ENCODE results near the gene NACC2.
"Not testable (repeated sequence)": the region's sequence is repeated elsewhere in the genome, so short reads cannot be mapped to it uniquely, and the experiment has no call there.

Gene NACC2

DNA sequence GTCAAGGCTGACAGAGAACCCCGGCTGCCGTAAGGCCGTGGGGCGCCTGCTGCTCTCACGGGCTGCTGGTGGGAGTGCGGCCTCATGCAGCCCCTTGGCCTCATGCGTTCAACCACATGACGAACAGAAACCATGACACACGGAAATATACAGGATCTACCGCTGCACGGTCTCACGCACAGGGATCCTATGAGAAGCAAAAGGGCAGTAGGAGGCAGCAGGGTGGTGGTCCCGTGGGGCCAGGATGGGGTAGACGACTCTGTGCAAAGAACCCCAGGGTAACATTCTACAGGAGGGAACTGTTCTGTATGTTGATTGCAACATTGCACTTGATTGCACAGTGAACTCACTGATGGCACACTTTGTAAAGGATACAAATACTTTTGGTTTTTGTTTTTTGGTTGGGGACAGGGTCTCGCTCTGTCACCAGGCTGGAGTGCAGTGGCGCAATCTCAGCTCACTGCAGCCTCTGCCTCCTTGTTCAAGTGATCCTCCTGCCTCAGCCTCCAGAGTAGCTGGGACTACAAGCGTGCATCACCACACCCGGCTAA is 51.6 kb downstream of the NACC2 start:
- DNase-seq = no peak

DNA sequence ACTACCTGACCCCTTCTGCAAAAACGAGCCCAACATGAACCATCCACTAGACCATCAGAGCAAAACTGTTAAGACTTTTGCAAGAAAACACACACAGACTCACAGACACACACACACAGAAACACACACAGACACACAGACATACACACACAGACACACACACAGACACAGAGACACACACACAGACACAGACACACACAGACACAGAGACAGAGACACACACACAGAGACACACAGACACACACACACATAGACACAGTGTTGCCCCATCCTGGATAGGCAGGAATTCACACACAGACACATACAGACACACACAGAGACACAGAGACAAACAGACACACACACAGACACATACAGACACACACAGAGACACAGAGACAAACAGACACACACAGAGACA is 52.5 kb downstream of the NACC2 start:
- DNase-seq = no peak

DNA sequence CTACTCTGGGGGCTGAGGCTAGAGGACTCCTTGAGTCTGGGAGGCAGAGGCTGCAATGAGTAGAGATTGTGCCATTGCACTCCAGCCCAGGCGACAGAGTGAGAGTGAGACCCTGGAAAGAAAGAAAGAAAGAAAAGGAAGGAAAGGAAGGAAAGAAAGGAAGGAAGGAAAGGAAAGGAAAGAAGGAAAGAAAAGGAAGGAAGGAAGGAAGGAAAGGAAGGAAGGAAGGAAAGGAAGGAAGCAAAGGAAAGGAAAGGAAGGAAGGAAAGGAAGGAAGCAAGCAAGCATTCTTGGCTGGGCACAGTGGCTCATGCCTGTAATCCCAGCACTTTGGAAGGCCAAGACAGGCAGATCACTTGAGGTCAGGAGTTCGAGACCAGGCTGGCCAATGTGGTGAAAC is 54.2 kb downstream of the NACC2 start:
- not testable (repeated sequence) for DNase-seq

- DNase-seq = no peak
These were observed 55.6 kb downstream of the NACC2 start for GRCh38 chr9:136039488-136039887.

DNA sequence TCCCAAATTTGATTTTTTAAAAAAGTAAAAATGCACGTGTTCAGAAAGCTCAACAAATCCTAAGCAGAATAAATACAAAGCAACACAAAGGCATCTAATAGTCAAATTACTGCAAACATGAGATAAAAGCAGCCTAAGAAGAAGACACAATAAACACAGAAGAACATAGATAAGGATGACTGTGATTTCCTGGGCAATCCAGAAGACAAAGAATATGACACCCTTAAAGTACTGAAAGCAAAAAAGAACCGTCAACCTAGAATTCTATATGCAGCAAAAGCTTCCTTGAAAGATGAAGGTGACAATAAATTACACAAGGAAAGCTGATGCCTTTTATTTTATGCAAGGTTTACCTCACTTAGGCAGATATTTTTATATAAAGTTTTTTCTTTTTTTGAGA is 58.2 kb downstream of the NACC2 start:
- DNase-seq = no peak

DNA sequence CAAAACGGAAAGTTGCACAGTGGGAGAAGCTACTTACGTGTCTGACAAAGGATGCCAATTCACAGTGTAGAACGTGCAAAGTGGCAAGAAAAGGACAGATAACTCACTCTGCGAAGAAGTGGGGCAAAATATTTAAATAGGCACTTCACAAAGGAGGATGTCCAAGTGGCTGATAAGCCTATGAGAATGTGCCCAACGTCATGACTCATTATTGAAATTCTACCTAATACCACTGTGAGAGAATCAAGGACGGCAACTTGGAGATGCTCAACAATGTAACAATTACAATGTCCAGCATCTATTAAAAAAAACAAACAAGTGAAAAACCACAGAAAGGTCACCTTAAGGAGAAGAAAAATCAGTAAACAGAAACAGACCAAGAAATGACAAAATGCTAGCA is 59.0 kb downstream of the NACC2 start:
- no peak for DNase-seq

DNA sequence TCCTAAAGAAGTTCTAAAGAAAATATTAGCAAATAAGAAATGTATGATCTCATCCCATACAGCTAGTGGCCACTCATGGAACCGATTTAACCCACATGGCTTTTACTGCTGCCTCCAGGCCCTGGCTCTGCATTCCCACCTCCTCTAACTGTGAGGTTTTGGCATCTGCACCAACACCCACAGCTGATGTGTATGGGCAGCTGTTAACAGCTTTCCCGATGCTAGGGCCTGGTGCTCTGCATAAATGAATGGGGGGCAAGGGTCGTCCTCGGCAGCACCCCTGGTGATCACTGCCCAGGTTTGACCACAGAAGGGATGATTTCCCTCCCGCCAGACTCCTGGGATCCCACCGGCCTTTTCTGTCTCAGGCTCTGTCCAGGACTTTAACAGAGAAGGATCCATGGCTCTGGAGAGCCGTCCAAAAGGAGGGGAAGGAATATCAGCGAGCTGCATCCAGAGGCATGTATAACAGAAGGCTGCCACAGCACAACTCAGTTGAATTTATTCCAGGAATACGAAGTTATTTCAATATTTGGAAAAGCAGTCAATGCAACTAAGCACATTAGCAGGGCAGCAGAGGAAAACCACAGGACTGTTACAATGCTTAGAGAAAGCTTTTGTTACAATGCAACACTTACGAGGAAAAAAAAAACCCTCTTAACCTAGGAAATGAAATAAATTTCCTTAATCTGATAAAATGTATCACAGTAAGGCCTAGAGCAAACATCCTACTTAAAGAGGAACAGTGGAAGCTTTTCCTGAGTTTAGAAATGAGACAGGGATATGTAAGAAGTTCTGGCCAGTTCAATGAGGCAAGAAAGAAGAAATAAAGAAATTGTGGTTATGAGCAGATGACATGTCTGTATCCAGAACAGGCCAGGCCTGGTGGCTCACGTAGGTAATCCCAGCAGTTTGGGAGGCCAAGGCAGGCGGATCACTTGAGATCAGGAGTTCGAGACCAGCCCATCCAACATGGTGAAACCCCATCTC is 63.1 kb downstream of the NACC2 start:
- no peak for DNase-seq

DNA sequence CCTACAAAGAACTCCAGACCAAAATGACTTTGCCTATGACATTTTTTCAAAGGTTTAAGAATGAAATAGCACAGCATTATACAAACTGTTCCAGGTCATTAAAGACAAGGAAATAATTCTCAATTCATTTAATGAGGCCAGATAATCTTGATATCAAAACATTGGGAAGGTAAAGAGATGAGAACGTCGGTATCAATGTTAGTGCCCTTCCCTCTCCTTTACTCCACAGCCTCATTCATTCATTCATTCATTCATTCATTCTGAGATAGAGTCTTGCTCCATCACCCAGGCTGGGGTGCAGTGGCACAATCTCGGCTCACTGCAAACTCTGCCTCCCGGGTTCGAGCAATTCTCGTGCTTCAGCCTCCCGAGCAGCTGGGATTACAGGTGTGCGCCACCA is 64.0 kb downstream of the NACC2 start:
- DNase-seq = no peak

- peak in 1 of 5 donors; percentile 8 for DNase-seq
These were observed 65.5 kb downstream of the NACC2 start for GRCh38 chr9:136029556-136029955.

GRCh38 chr9:136028760-136029470 is 66.2 kb downstream of the NACC2 start:
- peak in 1 of 5 donors; percentile 6 for DNase-seq

DNA sequence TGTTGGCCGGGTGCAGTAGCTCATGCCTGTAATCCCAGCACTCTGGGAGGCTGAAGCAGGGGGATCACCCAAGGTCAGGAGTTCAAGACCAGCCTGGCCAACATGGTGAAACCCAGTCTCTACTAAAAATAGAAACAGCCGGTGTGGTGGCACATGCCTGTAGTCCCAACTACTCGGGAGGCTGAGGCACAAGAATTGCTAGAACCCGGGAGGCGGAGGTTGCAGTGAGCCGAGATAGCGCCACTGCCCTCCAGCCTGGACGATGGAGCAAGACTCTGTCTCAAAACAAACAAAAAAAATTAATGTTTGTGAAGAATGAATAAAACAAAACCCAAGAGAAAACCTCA is 68.2 kb downstream of the NACC2 start:
- DNase-seq = not testable (repeated sequence)

DNA sequence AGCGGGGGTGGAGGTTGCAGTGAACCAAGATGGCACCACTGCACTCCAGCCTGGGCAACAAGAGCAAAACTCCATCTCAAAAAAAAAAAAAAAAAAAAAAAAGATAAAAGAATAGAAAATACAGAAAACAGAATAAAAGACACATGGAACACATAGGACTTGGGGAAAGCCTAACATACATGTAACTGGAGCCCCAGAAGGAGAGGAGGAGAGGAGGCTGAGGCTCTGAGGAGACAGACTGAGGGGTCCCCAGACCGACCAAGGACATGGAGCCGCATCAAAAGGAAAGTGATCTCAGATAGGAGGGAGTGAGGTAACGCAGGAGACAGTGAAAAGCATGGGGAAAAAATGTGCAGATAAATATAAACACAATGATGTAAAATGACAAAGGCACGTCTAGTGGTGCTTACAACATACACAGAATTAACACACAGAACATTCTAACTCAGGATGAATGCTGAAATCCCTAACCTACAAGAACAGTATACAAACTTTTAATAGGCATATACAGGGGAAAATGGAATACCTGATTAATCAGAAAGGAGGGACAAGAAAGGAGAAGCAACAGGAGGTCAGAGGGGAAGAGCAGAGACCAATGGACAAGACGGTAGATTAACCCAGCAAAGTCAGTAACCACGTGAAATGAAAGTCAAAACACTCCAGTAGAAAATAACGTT is 68.7 kb downstream of the NACC2 start:
- DNase-seq = no peak

- DNase-seq = no peak
These were observed 69.6 kb downstream of the NACC2 start for GRCh38 chr9:136025481-136025880.

DNA sequence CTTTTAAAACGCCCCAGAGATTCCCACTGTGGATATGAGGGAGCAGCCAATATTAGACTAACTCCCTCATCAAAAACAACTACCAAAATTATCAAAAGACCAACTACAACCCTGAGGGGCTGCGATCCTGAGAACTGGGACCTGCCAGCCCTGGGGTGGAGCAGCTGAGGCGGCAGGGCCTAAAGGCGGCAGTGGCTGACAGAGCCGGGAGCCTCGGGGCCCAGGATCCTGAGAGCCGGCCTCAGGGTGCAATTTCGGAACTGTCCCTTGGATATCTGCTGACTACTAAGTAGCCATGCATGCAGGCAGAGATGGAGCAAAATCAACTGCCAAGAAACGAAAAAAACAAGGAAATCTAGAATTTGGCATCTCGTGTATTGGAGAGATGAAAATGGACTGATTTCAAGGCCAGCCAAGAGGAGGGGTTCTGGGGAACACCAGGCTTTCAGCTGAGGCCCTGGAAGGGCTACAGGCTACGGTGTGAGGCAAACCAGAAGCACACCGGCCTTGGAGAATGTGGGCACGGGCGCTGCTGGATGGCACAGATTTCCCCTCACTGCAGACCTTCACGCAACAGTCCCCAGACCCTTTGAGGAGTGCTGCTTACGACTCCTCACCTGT is 70.3 kb downstream of the NACC2 start:
- DNase-seq = no peak

GRCh38 chr9:136024286-136024685 is 70.8 kb downstream of the NACC2 start:
- no peak for DNase-seq

GRCh38 chr9:136023410-136024225 is 71.5 kb downstream of the NACC2 start:
- DNase-seq = no peak

- no peak for DNase-seq
These were observed 72.2 kb downstream of the NACC2 start for GRCh38 chr9:136022731-136023409.

GRCh38 chr9:136021872-136022681 is 73.0 kb downstream of the NACC2 start:
- peak in 1 of 5 donors; percentile 6 for DNase-seq

DNA sequence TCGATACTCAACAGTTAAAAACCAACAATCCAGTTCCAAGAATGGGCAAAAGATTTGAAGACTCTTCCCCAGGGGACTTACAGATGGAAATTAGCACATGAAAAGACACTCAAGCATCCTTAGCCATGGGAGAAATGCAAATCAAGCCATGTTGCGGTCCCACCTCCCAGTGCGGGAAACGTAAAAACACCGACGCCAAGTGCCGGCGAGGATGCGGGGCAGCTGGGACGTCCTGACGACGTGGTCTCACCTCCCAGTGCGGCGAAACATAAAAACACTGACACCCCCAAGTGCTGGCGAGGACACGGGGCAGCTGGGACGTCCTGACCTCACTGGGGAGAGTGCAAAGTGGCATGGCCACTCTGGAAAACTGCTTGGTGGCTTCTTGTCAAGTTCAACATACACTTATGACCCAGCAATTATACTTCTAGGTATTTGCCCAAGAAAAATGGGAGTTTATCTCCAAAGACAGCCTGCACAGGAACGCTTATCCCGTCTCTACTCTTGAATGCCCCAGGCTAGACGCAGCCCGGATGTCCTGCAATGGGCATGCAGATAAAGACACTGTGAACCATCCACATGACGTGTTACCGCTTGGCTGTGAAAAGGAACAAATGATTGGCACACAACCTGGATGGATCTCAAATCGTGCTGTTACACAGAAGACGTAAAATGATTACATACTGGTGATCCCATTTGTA is 73.8 kb downstream of the NACC2 start:
- no peak for DNase-seq

- DNase-seq = no peak
These were observed 74.4 kb downstream of the NACC2 start for GRCh38 chr9:136020671-136021070.
